ENCODE measurements around the gene TIGD3.
"Not testable (repeated sequence)": the region's sequence is repeated elsewhere in the genome, so short reads cannot be mapped to it uniquely, and the experiment has no call there.

- not testable (repeated sequence) for TF ChIP-seq CTCF (IDR thresholded peaks at IDR 0.05; ENCODE audit: low read length); EZH2 (optimal IDR thresholded peaks at IDR 0.05; ENCODE audit: low read depth, low read length); EZH2phosphoT487 (IDR thresholded peaks at IDR 0.05; ENCODE audit: low read length)
Measured at GRCh38 chr11:65332591-65332990, 22.0 kb upstream of the TIGD3 start.

Measured in MM.1S (cell line).